Activated naive CD4-positive, alpha-beta T cell treated with anti-CD3 and anti-CD28 coated beads, Interleukin-2, amount 10 ng/mL, durations not matched to agents 7 days and 5 days (primary cell): Measurements from ENCODE around the gene BMI1.

Experiments used
- CTCF ChIA-PET: fragments of 350-600 bp; sonication (Branson Sonifier 250); formaldehyde crosslinking; loops from one replicate; lab custom pipeline; 2021; ENCODE audit warnings: antibody characterized with exemption; lab: Charles Lee
- DNase-seq: peaks from one replicate; pipeline ENCODE4 v3.0.0-alpha.2; 2020
- H3K27ac Mint-ChIP-seq: one replicate; pipeline ENCODE4 v1.8.0; 2021; ENCODE audit warnings: mild to moderate bottlenecking, moderate library complexity, mixed read lengths
- H3K27me3 Mint-ChIP-seq: one replicate; pipeline ENCODE4 v1.8.0; 2021; ENCODE audit warnings: mild to moderate bottlenecking, mixed read lengths
- H3K36me3 Mint-ChIP-seq: one replicate; pipeline ENCODE4 v1.8.0; 2021; ENCODE audit warnings: mixed read lengths
- H3K4me1 Mint-ChIP-seq: one replicate; pipeline ENCODE4 v1.8.0; 2021; ENCODE audit warnings: mixed read lengths
- H3K4me3 Mint-ChIP-seq: one replicate; pipeline ENCODE4 v1.8.0; 2021; ENCODE audit warnings: mild to moderate bottlenecking, moderate library complexity, mixed read lengths
- H3K9me3 Mint-ChIP-seq: one replicate; pipeline ENCODE4 v1.8.0; 2021; ENCODE audit warnings: mixed read lengths

The BMI1 gene

GRCh38 chr10:22370320-22370719, 49.4 kb downstream of the BMI1 start:
- no peak overlapping the region for H3K4me3 Mint-ChIP-seq
- peak overlapping the region; percentile 37 for H3K27ac Mint-ChIP-seq
- H3K4me1 Mint-ChIP-seq: peaks cover 22% of the 10 kb centered on the region
- DNase-seq: no peak
- peaks cover 9% of the 10 kb centered on the region for H3K27me3 Mint-ChIP-seq
- no peaks in the 10 kb centered on the region for H3K9me3 Mint-ChIP-seq
- CTCF ChIA-PET: interaction anchor here (0.6 kb wide), 1 partner anchor 48 kb away, joined by 3 read pairs; no protein-coding TSS in a partner anchor
- no peaks in the 10 kb centered on the region for H3K36me3 Mint-ChIP-seq

DNA sequence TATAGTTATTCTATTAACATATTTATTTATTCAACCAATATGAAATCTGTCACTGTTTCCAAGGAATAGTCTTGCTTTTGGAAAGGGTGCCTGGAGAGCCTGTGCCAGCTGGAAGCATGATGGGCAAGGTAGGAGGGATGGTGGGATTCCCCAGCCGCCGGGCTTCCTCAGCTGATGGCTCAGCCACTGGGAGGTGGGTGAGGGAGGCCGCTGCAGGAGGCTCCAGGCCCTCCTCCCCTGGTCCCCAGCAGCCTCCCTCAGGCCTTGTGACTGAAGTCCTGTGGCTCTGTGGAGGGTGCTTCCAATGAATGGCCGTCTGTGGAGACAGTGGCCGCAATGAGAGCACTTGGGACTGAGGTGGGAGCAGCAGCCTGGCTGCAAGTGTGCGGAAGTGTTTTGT, 51.4 kb downstream of the BMI1 start:
- H3K27me3 Mint-ChIP-seq: peaks cover 19% of the 10 kb centered on the region
- CTCF ChIA-PET: interaction anchor here (1.2 kb wide), 1 partner anchor 101 kb away, joined by 3 read pairs; no protein-coding TSS in a partner anchor
- H3K36me3 Mint-ChIP-seq: no peaks in the 10 kb centered on the region

GRCh38 chr10:22372917-22373316, 52.0 kb downstream of the BMI1 start:
- CTCF ChIA-PET: interaction anchor here (1.2 kb wide), 1 partner anchor 102 kb away, joined by 3 read pairs; no protein-coding TSS in a partner anchor
- H3K27me3 Mint-ChIP-seq: peaks cover 19% of the 10 kb centered on the region
- no peaks in the 10 kb centered on the region for H3K9me3 Mint-ChIP-seq
- H3K4me3 Mint-ChIP-seq: no peak overlapping the region
- no peak overlapping the region for H3K27ac Mint-ChIP-seq
- H3K36me3 Mint-ChIP-seq: no peaks in the 10 kb centered on the region
- H3K4me1 Mint-ChIP-seq: peaks cover 13% of the 10 kb centered on the region
- DNase-seq: no peak

More for the DNA sequence above, 51.4 kb downstream of the BMI1 start:
- no peak for DNase-seq
- Mint-ChIP-seq H3K9me3 (no peaks in the 10 kb centered on the region), H3K4me3 (no peak overlapping the region), H3K4me1 (peaks cover 17% of the 10 kb centered on the region), H3K27ac (no peak overlapping the region)

DNA sequence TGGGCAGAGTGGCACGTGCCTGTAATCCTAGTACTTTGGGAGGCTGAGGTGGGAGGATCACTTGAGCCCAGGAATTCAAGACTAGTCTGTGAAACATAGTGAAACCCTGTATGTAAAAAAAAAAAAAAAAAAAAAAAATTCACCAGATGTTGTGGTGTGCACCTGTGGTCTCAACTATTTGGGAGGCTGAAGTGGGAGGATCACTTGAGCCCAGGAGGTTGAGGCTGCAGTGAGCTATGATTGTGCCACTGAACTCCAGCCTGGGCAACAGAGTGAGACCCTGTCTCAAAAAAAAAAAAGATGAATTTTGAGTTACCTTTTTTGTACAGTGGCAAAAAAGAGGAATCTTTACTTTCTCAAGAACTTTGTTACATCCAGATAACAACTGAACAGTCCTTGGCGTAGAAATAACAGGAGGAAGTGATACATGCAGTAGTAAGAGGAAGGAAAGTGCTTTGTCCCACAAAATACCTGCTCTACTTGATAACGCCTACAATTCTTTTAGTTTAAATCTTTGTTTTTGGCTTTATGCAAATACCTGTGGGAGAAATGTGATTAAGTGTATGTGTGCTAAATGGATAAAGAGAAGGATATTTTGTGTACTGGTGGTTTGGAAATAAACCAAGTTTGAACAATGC, 53.7 kb downstream of the BMI1 start:
- H3K4me3 Mint-ChIP-seq: no peak overlapping the region
- H3K9me3 Mint-ChIP-seq: no peaks in the 10 kb centered on the region
- DNase-seq: no peak
- H3K27ac Mint-ChIP-seq: no peak overlapping the region
- peaks cover 9% of the 10 kb centered on the region for H3K4me1 Mint-ChIP-seq
- no peaks in the 10 kb centered on the region for H3K36me3 Mint-ChIP-seq
- CTCF ChIA-PET: no interaction called here
- peaks cover 19% of the 10 kb centered on the region for H3K27me3 Mint-ChIP-seq

DNA sequence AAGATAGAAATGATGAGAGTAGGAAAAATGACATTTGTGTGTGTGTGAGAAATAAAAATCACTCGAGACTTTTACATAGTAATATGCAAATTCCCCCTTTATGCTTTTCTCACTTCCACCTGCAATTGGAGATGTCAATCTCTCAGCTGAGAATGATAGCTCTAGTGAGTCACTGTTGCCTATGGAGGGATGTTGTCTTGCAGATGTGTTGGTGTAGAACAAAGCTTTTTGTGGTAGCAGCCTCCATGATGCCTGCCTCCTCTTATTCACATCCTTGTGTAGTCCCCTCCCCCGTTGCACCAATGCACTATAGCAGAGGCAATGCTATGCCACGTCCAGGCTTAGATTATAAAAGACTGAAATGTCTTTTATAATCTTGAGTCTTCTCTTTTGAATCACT, 58.2 kb downstream of the BMI1 start:
- no peaks in the 10 kb centered on the region for H3K9me3 Mint-ChIP-seq
- CTCF ChIA-PET: interaction anchor here (0.9 kb wide), 1 partner anchor 366 kb away, joined by 3 read pairs; no protein-coding TSS in a partner anchor
- H3K27me3 Mint-ChIP-seq: peaks cover 16% of the 10 kb centered on the region
- DNase-seq: peak; percentile 25
- peaks cover 5% of the 10 kb centered on the region for H3K4me1 Mint-ChIP-seq
- H3K4me3 Mint-ChIP-seq: no peak overlapping the region
- no peaks in the 10 kb centered on the region for H3K36me3 Mint-ChIP-seq
- H3K27ac Mint-ChIP-seq: no peak overlapping the region
